ENCODE results near the gene SUOX. TPM values are rescaled to one million over a fixed set of nuclear protein-coding genes. Genes with fewer than 3 reads are reported as not detected.

Gene SUOX
- total RNA-seq: 13.4 TPM

DNA sequence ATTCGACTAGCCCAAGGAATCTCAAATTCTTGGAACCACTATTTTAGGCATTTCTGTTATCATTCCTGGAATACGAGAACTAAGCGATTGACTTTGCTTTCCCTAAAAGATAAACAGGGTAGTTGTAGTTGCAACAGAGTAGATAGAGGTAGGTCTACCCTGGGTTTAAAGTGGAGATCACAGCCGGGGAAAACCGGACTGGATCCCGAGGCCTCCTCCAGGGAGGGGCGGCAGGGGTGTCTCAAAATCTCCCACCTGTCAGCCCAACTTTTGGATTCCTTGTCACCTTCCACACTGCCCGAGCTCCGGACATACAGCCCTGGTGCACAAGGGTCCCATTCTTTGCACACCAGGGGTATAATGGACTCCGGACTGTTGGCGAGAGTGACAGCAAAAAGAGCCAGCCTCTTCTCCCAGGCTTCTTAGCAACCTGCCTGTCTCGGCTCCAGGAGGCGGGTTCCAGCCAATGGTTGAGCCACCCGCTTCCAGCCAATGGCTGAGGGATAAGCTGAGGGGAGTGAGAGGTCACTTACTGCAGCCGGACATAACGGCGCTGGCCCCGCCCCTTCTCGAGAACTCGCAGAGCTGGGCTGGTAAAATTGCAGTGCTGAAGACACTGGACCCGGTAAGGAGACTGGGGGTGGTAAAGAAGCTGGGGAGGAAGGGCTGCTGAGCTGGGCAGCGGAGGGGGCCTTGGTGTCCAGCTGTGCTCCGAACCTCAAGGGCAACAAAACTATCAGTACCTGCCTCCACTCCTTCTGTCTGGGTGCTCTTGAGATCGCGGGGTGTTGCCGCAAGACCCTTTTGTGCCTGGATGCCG is at the start of gene SUOX:
Gene SUOX, plus strand, starts transcription at position 562 of the 820 bp plus-strand sequence. CDS start 4,946 bp downstream, outside the sequence.

DNA sequence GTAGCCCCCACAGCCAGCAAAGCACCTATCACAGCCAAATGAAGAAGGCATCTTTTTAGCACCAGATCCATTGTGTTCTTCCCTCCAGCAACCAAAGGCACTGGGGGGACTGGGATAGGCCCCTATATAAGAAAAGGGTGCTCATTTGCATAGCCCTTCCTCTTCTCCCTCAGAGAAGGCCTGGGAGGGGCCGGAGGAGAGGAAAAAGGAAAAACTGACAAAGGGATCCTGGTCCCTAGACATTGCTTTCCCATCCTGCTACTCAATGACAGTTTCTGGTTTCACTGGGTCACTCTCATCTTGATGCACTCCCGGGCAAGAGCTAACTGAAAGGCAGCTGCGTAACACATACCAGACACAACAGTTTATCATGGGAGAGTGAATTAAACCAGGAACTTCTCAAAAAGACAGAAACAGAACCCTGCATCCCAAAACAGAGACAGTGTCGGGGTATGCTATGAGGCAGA is 31.1 kb upstream of the SUOX start, which contains the start of gene PMEL:
Gene PMEL, minus strand, starts transcription at position 102 of the 467 bp plus-strand sequence. Its CDS starts 31 bp downstream, at position 71.

DNA sequence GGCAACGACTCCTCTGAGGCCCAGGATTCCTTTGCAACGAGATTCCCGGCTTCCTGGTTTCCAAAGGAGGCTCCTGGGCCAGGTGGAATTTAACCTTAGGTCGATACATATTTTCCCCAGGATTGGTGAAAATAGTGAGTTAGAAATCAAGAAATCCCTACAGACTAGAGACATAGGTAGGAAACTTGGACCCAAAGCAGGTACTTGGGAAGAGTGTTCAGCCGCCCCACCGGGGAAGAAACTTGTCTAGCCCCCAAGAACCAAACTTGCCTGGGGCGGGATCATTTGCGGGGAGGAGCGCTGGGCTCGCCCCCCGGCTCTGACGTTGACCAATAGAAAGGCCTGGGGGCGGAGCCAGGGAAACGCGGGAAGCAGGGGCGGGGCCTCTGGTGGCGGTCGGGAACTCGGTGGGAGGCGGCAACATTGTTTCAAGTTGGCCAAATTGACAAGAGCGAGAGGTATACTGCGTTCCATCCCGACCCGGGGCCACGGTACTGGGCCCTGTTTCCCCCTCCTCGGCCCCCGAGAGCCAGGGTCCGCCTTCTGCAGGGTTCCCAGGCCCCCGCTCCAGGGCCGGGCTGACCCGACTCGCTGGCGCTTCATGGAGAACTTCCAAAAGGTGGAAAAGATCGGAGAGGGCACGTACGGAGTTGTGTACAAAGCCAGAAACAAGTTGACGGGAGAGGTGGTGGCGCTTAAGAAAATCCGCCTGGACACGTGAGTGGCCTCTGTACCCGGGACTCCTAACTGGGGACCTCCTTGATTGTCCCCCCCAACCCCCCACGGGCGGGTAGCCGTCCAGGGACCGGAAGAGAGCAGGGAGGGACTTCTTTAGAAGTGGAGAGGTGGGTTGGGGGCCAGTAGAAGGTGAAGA is 30.4 kb upstream of the SUOX start, which contains the start of gene CDK2:
Gene CDK2, plus strand, starts transcription at position 423 of the 874 bp plus-strand sequence. Its CDS starts 179 bp downstream, at position 602.

DNA sequence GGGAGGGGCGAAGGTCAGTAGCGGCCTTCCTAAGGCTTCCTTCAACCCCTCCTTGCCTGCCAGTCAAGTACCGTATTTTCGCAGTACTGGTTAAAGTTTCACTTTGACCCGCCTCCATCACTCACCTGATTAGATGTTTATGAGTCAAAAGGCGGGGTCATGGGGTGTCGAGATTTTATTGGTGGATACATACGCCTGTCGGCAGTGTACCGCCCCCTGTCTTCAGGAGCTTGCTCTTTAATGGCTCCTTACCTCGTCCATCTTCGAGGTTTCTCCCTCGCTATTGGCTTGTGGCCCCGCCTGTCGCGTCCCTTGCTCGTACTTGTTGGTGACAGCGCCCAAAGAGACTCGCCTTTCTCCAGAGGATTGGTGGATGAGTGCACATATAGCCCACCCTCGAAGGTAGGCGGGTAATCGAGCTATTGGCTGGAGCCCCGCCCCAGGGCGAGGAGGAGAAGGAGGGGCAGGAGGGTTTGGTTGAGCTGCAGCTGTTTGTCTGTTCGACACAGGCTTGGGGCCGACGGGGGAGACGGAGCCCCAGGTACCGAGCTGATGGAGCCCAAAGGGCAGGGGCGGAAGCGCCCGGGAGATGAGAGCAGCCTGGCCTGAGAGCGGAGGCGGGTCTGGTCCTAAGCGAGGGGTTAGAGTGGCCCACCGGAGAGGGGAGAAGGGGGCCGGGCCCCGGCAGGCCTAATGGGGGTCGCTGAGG is 23.3 kb upstream of the SUOX start, which contains the start of gene RAB5B:
Gene RAB5B, plus strand, starts transcription at position 480 of the 709 bp plus-strand sequence. CDS start 12,883 bp downstream, outside the sequence.

DNA sequence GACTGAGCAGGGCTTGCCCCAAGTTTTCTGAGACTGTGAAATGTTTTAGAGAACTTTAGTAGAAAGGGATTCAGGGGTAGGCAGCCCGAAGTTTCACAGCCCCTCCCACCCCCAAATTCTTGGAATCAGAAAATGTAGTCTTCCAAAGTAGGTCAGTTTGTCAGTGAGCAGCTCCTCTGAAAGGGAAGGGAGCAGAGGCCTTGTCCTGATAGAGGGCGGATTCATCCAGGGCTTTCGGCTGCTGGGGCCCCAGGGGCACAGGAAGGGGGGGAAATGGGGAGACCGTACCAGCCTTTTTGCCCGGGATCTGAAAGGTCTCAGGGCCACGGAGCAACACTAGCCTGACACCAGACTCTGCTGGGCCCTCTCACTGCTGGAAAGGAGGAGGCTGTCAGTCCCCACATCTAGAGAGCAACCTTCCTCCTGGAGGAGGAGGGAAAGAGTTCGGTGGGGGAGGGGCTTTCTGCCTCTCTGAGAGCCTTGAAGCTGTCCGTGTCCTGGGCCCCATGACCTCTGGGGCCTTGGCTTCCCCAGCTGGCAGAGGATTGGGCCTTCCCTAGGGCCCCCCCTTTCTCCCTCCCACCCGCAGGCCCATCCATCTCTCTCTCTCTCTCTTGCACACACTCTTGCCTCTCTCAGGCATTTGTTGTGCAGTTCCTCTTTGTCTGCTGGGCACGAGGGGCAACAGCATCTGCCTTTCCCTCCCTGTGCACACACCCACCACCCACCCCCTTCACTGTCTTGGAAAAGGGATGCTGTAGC is 23.5 kb downstream of the SUOX start, which contains the start of gene IKZF4:
Gene IKZF4, plus strand, starts transcription at position 621 of the 762 bp plus-strand sequence. CDS start 451 bp downstream, outside the sequence.

DNA sequence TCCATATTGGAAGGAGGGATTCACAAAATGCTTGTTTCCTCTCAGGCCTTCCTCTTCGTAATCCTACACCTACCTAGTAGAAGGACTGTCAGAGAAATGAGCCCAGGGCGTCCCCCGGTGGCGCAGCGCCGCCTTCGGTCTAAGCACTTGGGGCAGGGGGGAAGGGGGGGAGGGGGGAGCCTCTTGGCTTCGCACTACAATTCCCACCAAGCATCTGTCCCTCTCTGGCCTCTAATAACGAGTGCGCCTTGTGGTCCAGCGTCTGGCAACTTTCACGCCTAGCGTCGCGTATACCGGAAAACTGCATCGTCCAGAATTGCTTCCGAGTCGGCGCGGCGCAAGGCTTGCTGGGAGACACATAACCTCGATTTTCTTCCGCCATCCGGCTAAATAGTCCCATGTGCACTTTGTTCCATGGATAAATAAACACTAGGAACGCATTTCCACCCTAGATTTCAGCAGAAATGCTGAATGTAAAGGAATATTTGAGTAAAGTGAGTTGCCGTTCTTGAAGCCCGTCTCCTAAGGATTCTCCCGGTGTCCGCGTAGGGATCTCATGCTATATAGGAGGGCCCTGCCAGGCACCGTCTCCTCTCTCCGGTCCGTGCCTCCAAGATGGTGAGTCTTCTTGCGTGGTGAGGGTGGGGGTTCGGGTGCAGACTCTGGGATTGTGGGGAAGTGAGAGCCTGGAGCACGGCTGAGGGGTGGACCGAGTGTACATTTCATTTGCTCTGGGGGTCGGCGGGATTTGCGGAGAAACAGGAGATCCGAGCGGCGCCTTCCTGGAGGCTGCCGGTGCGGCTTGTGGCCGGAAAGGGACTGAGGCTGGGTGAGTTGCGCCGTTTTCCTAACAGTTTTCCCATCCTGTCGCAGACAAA is 44.7 kb downstream of the SUOX start, which contains the start of gene RPS26:
Gene RPS26, plus strand, starts transcription at position 367 of the 878 bp plus-strand sequence. Its CDS starts 249 bp downstream, at position 616.

Other genes starting within 250 kb of the SUOX start
- 75.2 TPM for gene SARNP, start 179.6 kb upstream of the SUOX start, total RNA-seq
- gene ORMDL2, start 179.2 kb upstream of the SUOX start, total RNA-seq: 8.5 TPM
- 30.7 TPM for gene DNAJC14, start 167.7 kb upstream of the SUOX start, total RNA-seq
- not detected for gene MMP19, start 154.3 kb upstream of the SUOX start, total RNA-seq
- 25.1 TPM for gene PYM1, start 69.4 kb upstream of the SUOX start, total RNA-seq
- 12.9 TPM for gene DGKA, start 66.1 kb upstream of the SUOX start, total RNA-seq
- gene PMEL, start 31.2 kb upstream of the SUOX start, total RNA-seq: 0.69 TPM
- 12.7 TPM for gene CDK2, start 30.4 kb upstream of the SUOX start, total RNA-seq
- 59.1 TPM for gene RAB5B, start 23.2 kb upstream of the SUOX start, total RNA-seq
- gene IKZF4, start 23.8 kb downstream of the SUOX start, total RNA-seq: 3.7 TPM
- 40.4 TPM for gene RPS26, start 44.6 kb downstream of the SUOX start, total RNA-seq
- 6.2 TPM for gene ERBB3, start 82.9 kb downstream of the SUOX start, total RNA-seq
- 70.8 TPM for gene PA2G4, start 107.3 kb downstream of the SUOX start, total RNA-seq
- gene RPL41, start 119.4 kb downstream of the SUOX start, total RNA-seq: 1,096 TPM
- 7.4 TPM for gene ZC3H10, start 121.0 kb downstream of the SUOX start, total RNA-seq
- gene ESYT1, start 131.0 kb downstream of the SUOX start, total RNA-seq: 51.9 TPM
- 118 TPM for gene MYL6B, start 155.3 kb downstream of the SUOX start, total RNA-seq
- gene MYL6, start 161.1 kb downstream of the SUOX start, total RNA-seq: 650 TPM
- 108 TPM for gene SMARCC2, start 192.2 kb downstream of the SUOX start, total RNA-seq
- 71.3 TPM for gene RNF41, start 224.6 kb downstream of the SUOX start, total RNA-seq
- 26.3 TPM for gene NABP2, start 227.1 kb downstream of the SUOX start, total RNA-seq
- not detected for gene SLC39A5, start 232.8 kb downstream of the SUOX start, total RNA-seq